A549 treated with CORT108297 at 1 μM for 4 hours (cell line): ENCODE data around the gene RIT2. TPM values are rescaled to one million over a fixed set of nuclear protein-coding genes. Genes with fewer than 3 reads are reported as not detected.

Experiments used
- total RNA-seq: library from RNA; stranded (reverse); fragments of 200-300 nt; extraction: Qiagen RNA extraction; gene quantifications from 5 replicates; pipeline ENCODE4 v1.2.3, GENCODE V29; 2022

Gene RIT2
- total RNA-seq = not detected in 5 replicates

DNA sequence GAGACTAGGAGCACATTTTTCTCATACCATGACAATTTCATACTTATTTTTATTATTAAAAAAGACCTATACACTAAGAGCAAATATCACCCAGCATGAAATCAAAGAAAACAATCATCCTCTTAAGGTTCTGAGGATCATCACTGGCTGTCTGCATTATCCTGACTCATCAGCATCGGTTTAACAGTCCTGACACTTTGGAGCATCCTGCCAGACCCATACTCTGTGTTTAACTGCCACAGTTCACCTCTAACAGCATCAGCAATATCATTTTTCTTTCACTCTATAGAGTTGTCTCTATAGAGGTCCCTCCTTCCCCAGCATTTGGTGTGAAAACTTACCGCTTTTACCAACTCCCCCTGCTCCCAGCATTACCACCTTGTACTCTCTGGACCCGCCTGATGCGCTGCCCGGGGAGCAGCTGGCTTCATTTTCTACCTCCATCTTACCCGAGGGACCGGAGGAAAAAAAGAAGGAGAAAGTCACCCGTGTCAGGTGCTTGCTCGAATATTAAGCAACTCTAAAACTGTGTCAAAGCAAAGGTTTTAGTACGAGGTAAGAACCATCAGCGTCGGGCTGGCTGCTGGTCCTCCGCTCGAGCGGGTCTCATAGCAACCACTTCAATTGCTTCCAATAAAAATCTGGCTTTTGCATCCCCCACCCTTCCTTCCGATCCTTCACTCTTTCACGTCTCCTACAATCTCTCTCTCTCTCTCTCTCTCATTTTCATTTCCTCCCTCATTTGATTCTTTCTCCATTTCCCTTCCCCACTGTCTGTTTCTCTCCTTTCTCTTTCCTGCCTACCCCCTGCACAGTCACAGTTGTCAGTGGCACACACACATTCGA, at the start of gene RIT2:
Gene RIT2 (minus strand): TSS at position 610 of the 846 bp plus-strand sequence.

Other genes starting within 250 kb of the RIT2 start
- not detected in 5 replicates for gene SYT4, start 161.8 kb upstream of the RIT2 start, total RNA-seq